NB4 (cell line): ENCODE results near the gene YARS1.

Experiments
- CTCF ChIP-seq: IDR thresholded peaks from one replicate; pipeline ENCODE4 v1.5.1; 2012; ENCODE audit warnings: low read depth, low read length
- POLR2A ChIP-seq: IDR thresholded peaks from 2 replicates; pipeline ENCODE4 v1.6.1; 2011; ENCODE audit warnings: mild to moderate bottlenecking; ENCODE audit not compliant: insufficient read length; ENCODE audit errors: extremely low read depth
- TF ChIP-seq, protein P1 (sequence below): IDR thresholded peaks from 2 replicates; pipeline ENCODE4 v1.6.1; 2011; ENCODE audit warnings: low read depth, low read length

DNA sequence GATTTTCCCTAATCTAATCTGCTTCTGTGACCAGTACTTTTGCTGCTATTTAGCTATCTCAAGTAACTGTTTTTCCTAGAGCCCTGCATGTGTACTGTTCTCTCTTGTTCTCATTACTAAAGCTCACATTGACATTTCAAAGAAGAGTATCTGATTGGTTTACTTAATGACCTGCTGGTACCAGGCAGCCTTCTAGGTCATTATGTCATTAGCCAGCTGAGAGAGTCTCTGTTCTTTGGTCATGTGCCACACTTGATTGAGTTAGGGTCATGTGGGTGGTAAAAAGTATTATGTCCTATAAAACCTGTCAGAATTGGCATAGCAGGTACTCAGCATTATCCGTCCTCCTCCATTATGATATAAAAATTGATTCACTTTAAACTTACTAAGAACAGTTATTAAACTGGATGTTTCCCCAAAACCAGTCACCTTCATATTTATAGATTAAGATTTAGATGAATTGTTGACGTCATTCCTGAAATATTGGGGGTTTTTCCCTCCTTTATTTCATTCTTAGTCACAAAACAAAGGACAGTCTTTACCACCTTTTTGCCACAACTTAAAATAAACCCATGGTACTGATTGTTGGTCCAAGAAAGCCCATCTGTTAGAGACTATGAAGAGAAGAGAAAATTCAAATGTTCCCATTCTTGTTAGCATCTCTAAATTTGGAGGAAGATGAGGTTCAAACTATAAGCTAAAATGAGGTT lies 31.4 kb upstream of the YARS1 start:
- TF ChIP-seq CTCF (no peak), POLR2A (no peak)
- TF ChIP-seq, protein P1, sequence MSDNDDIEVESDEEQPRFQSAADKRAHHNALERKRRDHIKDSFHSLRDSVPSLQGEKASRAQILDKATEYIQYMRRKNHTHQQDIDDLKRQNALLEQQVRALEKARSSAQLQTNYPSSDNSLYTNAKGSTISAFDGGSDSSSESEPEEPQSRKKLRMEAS: no peak
